GM19043 (cell line): ENCODE measurements around the gene CLEC18A.
"Not testable (repeated sequence)": the region's sequence is repeated elsewhere in the genome, so short reads cannot be mapped to it uniquely, and the experiment has no call there.

Source experiments
- ATAC-seq: cut with Tn5 transposase; IDR thresholded peaks from one replicate; pipeline ENCODE4 v1.9.1; 2021; ENCODE audit warnings: low read depth; ENCODE audit not compliant: unreplicated experiment

CLEC18A gene

GRCh38 chr16:69943241-69944036, 7.7 kb upstream of the CLEC18A start:
- not testable (repeated sequence) for ATAC-seq

- ATAC-seq = not testable (repeated sequence)
Measured at GRCh38 chr16:69950411-69950810, 723 bp upstream of the CLEC18A start.

- not testable (repeated sequence) for ATAC-seq
Measured at GRCh38 chr16:69951672-69952031, 518 bp downstream of the CLEC18A start.

- not testable (repeated sequence) for ATAC-seq
Measured at GRCh38 chr16:69952116-69952515, 982 bp downstream of the CLEC18A start.

GRCh38 chr16:69952572-69953355, 1.6 kb downstream of the CLEC18A start:
- ATAC-seq = not testable (repeated sequence)

GRCh38 chr16:69954241-69954640, 3.1 kb downstream of the CLEC18A start:
- not testable (repeated sequence) for ATAC-seq

- not testable (repeated sequence) for ATAC-seq
Measured at GRCh38 chr16:69963312-69963711, 12.2 kb downstream of the CLEC18A start.

- not testable (repeated sequence) for ATAC-seq
Measured at GRCh38 chr16:69964960-69965660, 14.0 kb downstream of the CLEC18A start.

- not testable (repeated sequence) for ATAC-seq
Measured at GRCh38 chr16:69965661-69966054, 14.5 kb downstream of the CLEC18A start.

- not testable (repeated sequence) for ATAC-seq
Measured at GRCh38 chr16:69967688-69968087, 16.6 kb downstream of the CLEC18A start.

- ATAC-seq = not testable (repeated sequence)
Measured at GRCh38 chr16:69968125-69968524, 17.0 kb downstream of the CLEC18A start.

- not testable (repeated sequence) for ATAC-seq
Measured at GRCh38 chr16:69969657-69970056, 18.5 kb downstream of the CLEC18A start.

GRCh38 chr16:69972120-69972519, 21.0 kb downstream of the CLEC18A start:
- ATAC-seq = not testable (repeated sequence)

- ATAC-seq = not testable (repeated sequence)
Measured at GRCh38 chr16:69972935-69973334, 21.8 kb downstream of the CLEC18A start.

GRCh38 chr16:69985196-69985595, 34.1 kb downstream of the CLEC18A start:
- ATAC-seq = not testable (repeated sequence)

- not testable (repeated sequence) for ATAC-seq
Measured at GRCh38 chr16:69997956-69998355, 46.8 kb downstream of the CLEC18A start.

- ATAC-seq = not testable (repeated sequence)
Measured at GRCh38 chr16:69999801-70000200, 48.7 kb downstream of the CLEC18A start.

GRCh38 chr16:70003511-70003910, 52.4 kb downstream of the CLEC18A start:
- ATAC-seq = not testable (repeated sequence)

- ATAC-seq = not testable (repeated sequence)
Measured at GRCh38 chr16:70008604-70009003, 57.5 kb downstream of the CLEC18A start.

- not testable (repeated sequence) for ATAC-seq
Measured at GRCh38 chr16:70010615-70011014, 59.5 kb downstream of the CLEC18A start.

GRCh38 chr16:70011120-70011519, 60.0 kb downstream of the CLEC18A start:
- not testable (repeated sequence) for ATAC-seq
